Measurements from ENCODE around the gene SYNE2. TPM values are rescaled to one million over a fixed set of nuclear protein-coding genes. Genes with fewer than 3 reads are reported as not detected.

Gene SYNE2
- total RNA-seq, 2 experiments from 2014 or later: 23.4 to 26.5 TPM

DNA sequence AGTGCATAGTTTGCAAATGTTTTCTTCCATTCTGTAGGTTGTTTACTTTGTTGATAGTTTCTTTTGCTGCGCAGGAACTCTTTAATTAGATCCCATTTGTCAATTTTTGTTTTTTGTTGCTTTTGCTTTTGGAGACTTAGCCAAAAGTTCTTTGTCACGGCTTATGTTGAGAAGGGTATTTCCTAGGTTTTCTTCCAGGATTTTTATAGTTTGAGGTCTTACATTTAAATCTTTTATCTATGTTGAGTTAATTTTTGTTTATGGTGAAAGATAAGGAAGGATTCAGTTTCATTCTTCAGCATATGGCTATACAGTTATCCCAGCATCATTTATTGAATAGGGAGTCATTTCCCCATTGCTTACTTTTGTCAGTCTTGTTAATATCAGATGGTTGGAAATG, 51.9 kb downstream of the SYNE2 start:
- ChIA-PET CTCF (no interaction called here), POLR2A (no interaction called here)

DNA sequence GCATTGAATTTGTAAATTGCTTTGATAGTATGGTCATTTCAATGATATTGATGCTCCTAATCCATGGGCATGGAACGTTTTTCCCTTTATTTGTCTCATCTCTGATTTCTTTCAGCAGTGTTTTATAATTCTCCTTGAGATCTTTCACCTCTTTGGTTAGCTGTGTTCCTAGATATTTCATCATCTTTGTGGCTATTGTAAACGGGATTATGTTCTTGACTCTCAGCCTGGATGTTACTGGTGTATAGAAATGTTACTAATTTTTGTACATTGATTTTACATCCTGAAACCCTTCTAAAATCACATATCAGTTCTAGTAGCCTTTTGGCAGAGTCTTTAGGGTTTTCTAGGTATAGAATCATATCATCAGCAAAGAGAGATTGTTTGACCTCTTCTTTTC, 52.6 kb downstream of the SYNE2 start:
- ChIA-PET POLR2A (no interaction called here), CTCF (interaction anchor here (0.6 kb wide), 1 partner anchor 39 kb away, joined by 5 read pairs; no protein-coding TSS in a partner anchor)

GRCh38 chr14:63908667-63909264, 56.0 kb downstream of the SYNE2 start:
- ChIA-PET POLR2A (interaction anchor here (0.6 kb wide), 1 partner anchor 308 kb away, joined by 4 read pairs; no protein-coding TSS in a partner anchor), CTCF (no interaction called here)

- ChIA-PET CTCF (interaction anchor here (0.8 kb wide), 1 partner anchor 58 kb away, joined by 3 read pairs; the partner anchor contains the start of gene SYNE2), POLR2A (no interaction called here)
Measured at GRCh38 chr14:63909984-63910383, 57.2 kb downstream of the SYNE2 start.

DNA sequence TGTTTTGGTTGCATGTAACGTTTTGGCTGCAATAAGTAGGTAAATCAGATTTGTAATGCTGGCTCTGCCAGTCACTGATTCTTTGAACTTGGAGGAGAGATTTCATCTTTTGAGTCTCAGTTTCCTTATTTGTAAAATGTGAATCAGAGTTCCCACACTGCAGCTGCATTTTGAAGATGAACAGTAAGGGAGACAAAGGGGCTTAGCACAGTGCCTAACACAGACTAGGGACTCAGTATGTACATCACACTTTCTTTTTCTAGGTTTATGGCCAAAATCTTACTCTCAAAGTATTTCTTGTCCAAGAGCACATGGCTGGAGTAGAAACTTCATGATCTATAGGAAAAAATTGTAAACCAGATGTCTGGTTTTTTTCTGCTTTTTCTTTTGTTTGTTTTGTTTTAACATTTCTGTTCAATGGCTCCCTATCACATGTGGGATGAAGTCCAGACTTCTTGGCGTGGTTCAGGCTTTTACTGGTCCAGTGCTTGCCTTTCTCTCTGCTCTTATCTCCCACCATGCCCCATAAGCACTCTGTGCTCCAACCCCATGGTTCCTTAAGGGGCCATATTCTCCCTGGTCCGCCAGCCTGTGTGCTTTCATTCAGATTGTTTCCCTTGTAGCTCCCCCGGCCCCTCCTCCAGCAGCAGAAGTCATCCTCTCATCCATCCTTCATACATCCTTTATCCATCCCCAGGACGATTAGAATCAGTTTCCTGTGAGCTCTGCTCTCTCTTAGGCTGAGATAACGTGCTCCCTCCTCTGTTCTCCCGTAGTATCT, 58.0 kb downstream of the SYNE2 start:
- ChIA-PET POLR2A (no interaction called here), CTCF (no interaction called here)

DNA sequence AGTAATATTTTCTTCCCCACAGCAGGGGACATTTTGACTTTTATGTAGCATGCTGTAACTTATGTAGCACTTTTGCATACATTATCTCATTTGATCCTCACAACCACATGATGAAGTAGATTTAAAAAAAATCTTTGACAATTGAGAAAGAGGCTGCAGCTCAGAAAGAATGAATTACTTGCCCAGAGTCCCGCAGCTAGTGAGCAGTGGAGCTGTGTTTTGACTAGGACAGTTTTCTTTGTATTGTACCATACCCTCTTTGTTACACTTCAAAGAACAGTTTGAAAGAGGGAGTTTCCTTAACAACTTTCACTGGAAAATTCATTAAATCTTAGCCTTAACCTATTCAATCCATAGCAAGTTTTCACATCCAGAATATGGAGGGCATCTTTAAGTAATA, 58.6 kb downstream of the SYNE2 start:
- ChIA-PET POLR2A (no interaction called here), CTCF (no interaction called here)

GRCh38 chr14:63912286-63912685, 59.5 kb downstream of the SYNE2 start:
- POLR2A ChIA-PET: no interaction called here
- CTCF ChIA-PET: no interaction called here

DNA sequence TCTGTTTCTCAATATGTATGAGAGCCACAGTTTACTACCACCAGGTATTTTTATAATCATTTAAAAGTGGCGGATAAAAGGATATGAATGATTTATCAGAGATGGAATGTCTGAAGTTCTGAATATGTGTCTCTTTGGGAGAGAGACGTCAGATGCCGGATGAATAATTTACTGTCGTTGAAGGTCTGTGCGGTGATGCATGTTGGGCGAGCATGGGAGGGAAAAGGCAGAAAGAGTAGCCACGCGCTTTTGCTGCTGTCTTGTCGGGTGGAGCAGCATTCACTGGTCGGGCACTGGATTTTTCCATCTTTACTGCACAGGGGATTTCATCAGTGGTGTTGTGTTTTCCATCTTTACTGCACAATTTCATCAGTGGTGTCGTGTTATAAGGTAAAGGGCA, 65.6 kb downstream of the SYNE2 start:
- POLR2A ChIA-PET: no interaction called here
- CTCF ChIA-PET: no interaction called here

- CTCF ChIA-PET: no interaction called here
- POLR2A ChIA-PET: no interaction called here
Measured at GRCh38 chr14:63922696-63923421, 70.1 kb downstream of the SYNE2 start.

DNA sequence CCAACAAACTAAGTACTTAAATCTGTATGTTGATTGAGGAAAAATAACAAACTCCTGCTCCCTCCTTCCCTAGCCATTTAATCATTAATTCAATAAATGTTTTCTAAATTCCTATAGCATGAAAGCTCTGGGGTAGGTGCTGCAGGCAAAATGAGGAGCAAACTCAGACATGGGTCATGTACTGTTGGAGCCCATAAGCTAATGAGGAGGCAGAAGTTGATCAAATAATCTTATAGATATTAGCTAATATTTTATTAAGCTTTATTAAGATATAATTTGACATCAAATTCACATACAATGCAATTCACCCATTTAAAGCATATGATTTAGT, 70.6 kb downstream of the SYNE2 start:
- ChIA-PET CTCF (no interaction called here), POLR2A (no interaction called here)

DNA sequence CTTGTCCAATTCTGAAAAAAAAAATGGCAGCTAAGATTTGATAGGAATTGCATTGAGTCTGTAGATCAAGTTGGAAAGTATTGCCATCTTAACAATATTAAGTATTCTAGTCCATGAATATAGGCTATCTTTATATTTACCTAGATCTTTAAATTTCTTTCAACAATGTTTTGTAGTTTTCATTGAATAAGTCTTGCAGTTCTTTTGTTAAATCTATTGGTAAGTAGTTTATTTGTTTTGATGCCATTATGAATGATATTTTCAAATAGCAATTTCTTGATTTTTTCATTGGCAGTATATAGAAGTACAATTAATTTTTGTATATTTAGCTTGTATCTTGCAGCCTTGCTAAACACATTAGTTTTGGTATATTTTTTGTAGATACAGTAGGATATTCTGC, 71.6 kb downstream of the SYNE2 start:
- CTCF ChIA-PET: interaction anchor here (0.7 kb wide), 1 partner anchor 53 kb away, joined by 7 read pairs; no protein-coding TSS in a partner anchor
- POLR2A ChIA-PET: no interaction called here

- CTCF ChIA-PET: interaction anchor here (0.5 kb wide), 1 partner anchor 33 kb away, joined by 3 read pairs; no protein-coding TSS in a partner anchor
Measured at GRCh38 chr14:63926641-63927040, 73.8 kb downstream of the SYNE2 start.

DNA sequence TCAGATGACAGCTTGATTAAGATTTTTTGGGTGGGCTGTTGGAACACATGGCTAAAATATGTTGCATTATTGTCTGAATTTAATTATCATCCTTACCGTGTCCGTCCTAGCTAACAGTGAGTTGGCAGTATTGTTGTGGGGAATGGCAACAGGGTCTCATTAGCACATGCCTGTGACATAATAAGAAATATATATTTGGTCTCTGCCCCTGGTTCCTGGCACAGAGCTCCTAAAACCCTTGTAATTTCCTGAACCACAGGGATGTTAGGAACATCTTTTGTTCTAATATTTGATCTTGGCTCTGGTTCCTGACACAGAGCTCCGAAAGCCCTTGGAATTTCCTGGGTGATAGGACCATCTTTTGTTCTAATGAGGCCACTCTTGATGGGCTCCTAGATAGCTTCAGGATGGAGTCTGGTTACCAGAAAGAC, 76.0 kb downstream of the SYNE2 start:
- POLR2A ChIA-PET: interaction anchor here (0.7 kb wide), 1 partner anchor 570 kb away, joined by 6 read pairs; no protein-coding TSS in a partner anchor
- CTCF ChIA-PET: no interaction called here

More at GRCh38 chr14:63926641-63927040, 73.8 kb downstream of the SYNE2 start:
- POLR2A ChIA-PET: no interaction called here

DNA sequence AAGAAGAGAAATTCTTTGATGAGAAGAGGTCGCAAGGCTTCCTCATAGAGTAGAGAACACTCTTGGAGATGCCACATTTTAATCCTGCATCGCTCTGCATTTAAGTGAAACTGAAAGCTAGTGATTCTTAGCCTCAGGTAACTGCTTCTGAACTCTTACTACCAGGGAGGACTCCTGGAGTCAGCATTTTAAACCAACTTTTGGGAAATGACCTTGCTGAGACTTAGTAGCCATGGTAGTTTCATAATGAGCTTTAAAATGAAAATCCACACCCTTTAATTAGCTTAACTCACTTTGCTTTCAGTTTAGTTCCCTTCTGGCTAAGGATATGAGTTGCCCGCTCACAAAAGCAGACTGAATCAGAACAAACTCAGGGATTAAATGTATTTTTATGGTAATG, 80.3 kb downstream of the SYNE2 start:
- ChIA-PET POLR2A (no interaction called here), CTCF (interaction anchor here (0.9 kb wide), 1 partner anchor 16 kb away, joined by 3 read pairs; no protein-coding TSS in a partner anchor)

GRCh38 chr14:63933711-63934110, 80.9 kb downstream of the SYNE2 start:
- ChIA-PET CTCF (interaction anchor here (0.9 kb wide), 1 partner anchor 17 kb away, joined by 3 read pairs; no protein-coding TSS in a partner anchor), POLR2A (no interaction called here)

DNA sequence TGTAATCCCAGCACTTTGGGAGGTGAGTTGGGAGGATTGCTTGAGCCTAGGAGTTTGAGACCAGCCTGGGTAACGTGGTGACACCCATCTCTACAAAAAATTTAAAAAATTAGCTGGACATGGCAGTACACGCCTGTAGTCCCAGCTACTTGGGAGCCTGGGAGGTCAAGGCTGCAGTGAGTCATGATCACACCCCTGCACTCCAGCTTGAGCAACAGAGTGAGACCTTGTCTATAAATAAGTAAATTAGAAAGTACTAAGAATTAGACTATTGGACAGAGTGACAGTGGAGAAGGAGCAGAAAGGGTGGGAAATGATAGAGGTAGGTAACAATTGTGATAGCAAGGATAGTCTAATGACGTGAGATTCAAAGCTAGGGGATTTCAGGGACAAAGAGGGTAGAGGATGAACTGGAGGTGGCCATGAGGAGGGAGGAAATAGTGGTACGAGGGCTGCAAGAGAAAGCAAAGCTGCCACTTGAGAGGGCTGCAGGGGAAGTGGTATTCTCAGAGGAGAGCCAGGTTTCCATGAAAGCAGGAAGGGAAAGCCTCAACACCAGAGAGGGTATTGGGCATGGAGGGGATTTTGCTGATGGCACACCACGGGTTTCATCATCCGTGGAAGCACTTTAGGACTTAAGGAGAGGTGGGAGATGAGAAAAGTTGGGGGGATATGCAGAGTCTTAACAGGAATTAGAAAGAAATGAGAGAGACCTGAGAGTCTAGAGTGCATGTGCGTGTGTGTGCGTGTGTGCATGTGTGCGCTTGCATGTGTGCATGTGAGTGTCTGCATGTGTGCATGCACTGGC, 85.6 kb downstream of the SYNE2 start:
- POLR2A ChIA-PET: interaction anchor here (0.6 kb wide), 1 partner anchor 93 kb away, joined by 4 read pairs; no protein-coding TSS in a partner anchor
- CTCF ChIA-PET: no interaction called here

DNA sequence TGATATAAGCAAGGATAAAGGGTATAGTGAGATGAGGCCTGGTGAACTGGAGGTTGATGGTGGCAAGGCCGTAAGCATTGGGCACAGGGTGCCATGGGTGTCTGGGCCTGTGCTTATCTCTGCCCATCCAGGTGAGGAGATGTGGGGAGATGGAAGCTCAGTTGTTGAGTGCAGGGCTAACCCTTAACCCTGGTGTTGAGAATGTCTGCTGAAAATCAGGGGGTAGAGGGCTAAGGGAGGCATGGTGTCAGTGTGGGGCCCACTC, 86.1 kb downstream of the SYNE2 start:
- POLR2A ChIA-PET: interaction anchor here (0.6 kb wide), 1 partner anchor 94 kb away, joined by 4 read pairs; no protein-coding TSS in a partner anchor
- CTCF ChIA-PET: interaction anchor here (0.7 kb wide), 1 partner anchor 246 kb away, joined by 4 read pairs; no protein-coding TSS in a partner anchor

DNA sequence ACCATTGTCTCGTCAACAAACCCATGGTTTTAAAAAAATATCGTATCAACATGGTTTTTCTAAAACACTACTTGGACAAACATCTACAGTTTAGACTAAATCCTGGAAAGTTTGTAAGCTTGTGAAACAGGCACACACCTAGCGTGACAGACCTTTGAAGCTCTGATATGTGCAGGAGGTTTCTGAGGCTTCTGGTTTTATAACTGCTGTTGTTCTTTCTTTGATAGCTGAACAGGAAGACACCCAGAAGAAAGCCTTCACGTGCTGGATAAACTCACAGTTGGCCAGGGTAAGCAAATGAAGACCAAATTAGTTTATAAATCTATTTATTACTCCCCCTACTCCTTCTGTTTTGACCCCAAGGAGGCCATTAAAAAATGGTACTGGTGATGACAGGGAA, 87.6 kb downstream of the SYNE2 start:
- POLR2A ChIA-PET: no interaction called here
- CTCF ChIA-PET: no interaction called here

GRCh38 chr14:63941023-63941422, 88.2 kb downstream of the SYNE2 start:
- ChIA-PET POLR2A (no interaction called here), CTCF (no interaction called here)

- ChIA-PET CTCF (no interaction called here), POLR2A (no interaction called here)
Measured at GRCh38 chr14:63949696-63950095, 96.9 kb downstream of the SYNE2 start.

Measured in activated CD8-positive, alpha-beta memory T cell treated with anti-CD3 and anti-CD28 coated beads for 36 hours (primary cell).